Activated T-cell treated with anti-CD3 and anti-CD28 coated beads, Interleukin-2, amount 50 U/mL, for 72 hours (primary cell): Measurements from ENCODE around the gene GPR15LG. TPM values are rescaled to one million over a fixed set of nuclear protein-coding genes. Genes with fewer than 3 reads are reported as not detected.
A peak's percentile ranks its signal among the peaks of the same experiment; 100 is the strongest.
"Not testable (repeated sequence)": the region's sequence is repeated elsewhere in the genome, so short reads cannot be mapped to it uniquely, and the experiment has no call there.

ENCODE experiments used
- ATAC-seq, 2 donors: fragments of 150-1000 bp; cut with Tn5 transposase; replicated peaks in 1 of 2; 2 replicates each; pipeline ENCODE4 v1.10.0; 2021; ENCODE audit warnings: moderate library complexity in 2 of 2, mild to moderate bottlenecking in 1 of 2
- DNase-seq, 2 donors: peaks; one replicate each; pipeline ENCODE4 v3.0.0; 2021 to 2022; ENCODE audit warnings: mixed read lengths in 1 of 2
- H3K27ac Mint-ChIP-seq: one replicate; pipeline ENCODE4 v1.8.0; 2022; ENCODE audit warnings: mild to moderate bottlenecking, moderate library complexity, mixed read lengths
- H3K27me3 Mint-ChIP-seq: one replicate; pipeline ENCODE4 v1.8.0; 2022; ENCODE audit warnings: low read depth, mixed read lengths
- H3K36me3 Mint-ChIP-seq, 2 donors: one replicate each; pipeline ENCODE4 v1.8.0; 2022; ENCODE audit warnings: mixed read lengths in 2 of 2, mild to moderate bottlenecking in 1 of 2; ENCODE audit not compliant: insufficient read depth in 2 of 2
- H3K4me1 Mint-ChIP-seq: one replicate; pipeline ENCODE4 v1.8.0; 2022; ENCODE audit warnings: low read depth, mixed read lengths
- H3K4me3 Mint-ChIP-seq, 2 donors: one replicate each; pipeline ENCODE4 v1.8.0; 2022; ENCODE audit warnings: mild to moderate bottlenecking in 2 of 2, mixed read lengths in 2 of 2, moderate library complexity in 2 of 2
- H3K9me3 Mint-ChIP-seq, 2 donors: one replicate each; pipeline ENCODE4 v1.8.0; 2022; ENCODE audit warnings: mixed read lengths in 2 of 2
- total RNA-seq, 2 donors: library from RNA; stranded (reverse); gene quantifications; one replicate each; pipeline ENCODE4 v1.2.3, GENCODE V29; 2022

The GPR15LG gene
- total RNA-seq, 2 donors from 2014 or later = not detected

GRCh38 chr10:84171700-84172466, 1.7 kb upstream of the GPR15LG start:
- H3K4me3 Mint-ChIP-seq, H3K9me3 Mint-ChIP-seq, H3K36me3 Mint-ChIP-seq, DNase-seq, H3K27ac Mint-ChIP-seq, ATAC-seq, H3K27me3 Mint-ChIP-seq: not testable (repeated sequence)
- H3K4me1 Mint-ChIP-seq = peaks cover 11% of the 10 kb centered on the region

- ATAC-seq (no peak), DNase-seq (no peak)
- Mint-ChIP-seq H3K9me3 (no peaks in the 10 kb centered on the region), H3K27me3 (no peaks in the 10 kb centered on the region), H3K36me3 (no peaks in the 10 kb centered on the region), H3K4me1 (peaks cover 12% of the 10 kb centered on the region), H3K4me3 (no peak overlapping the region), H3K27ac (no peak overlapping the region)
These were observed 889 bp upstream of the GPR15LG start for GRCh38 chr10:84172467-84173356.

GRCh38 chr10:84175436-84175835, 1.8 kb downstream of the GPR15LG start:
- Mint-ChIP-seq H3K27ac (no peak overlapping the region), H3K9me3 (no peaks in the 10 kb centered on the region), H3K27me3 (no peaks in the 10 kb centered on the region), H3K36me3 (no peaks in the 10 kb centered on the region), H3K4me1 (peaks cover 12% of the 10 kb centered on the region), H3K4me3 (no peak overlapping the region)
- DNase-seq (no peak), ATAC-seq (no peak)

- Mint-ChIP-seq H3K27ac (no peak overlapping the region), H3K4me1 (peaks cover 12% of the 10 kb centered on the region), H3K9me3 (no peaks in the 10 kb centered on the region), H3K27me3 (no peaks in the 10 kb centered on the region), H3K4me3 (no peak overlapping the region), H3K36me3 (no peaks in the 10 kb centered on the region)
- ATAC-seq (no peak), DNase-seq (no peak)
These were observed 2.8 kb downstream of the GPR15LG start for GRCh38 chr10:84176351-84176750.

- ATAC-seq (peak in 1 of 2 donors; percentile 3), DNase-seq (no peak)
- Mint-ChIP-seq H3K4me3 (no peak overlapping the region), H3K9me3 (no peaks in the 10 kb centered on the region), H3K36me3 (no peaks in the 10 kb centered on the region), H3K27ac (no peak overlapping the region), H3K4me1 (peaks cover 12% of the 10 kb centered on the region), H3K27me3 (no peaks in the 10 kb centered on the region)
These were observed 3.4 kb downstream of the GPR15LG start for GRCh38 chr10:84176836-84177474.

GRCh38 chr10:84177541-84178141, 4.0 kb downstream of the GPR15LG start:
- Mint-ChIP-seq H3K27me3 (no peaks in the 10 kb centered on the region), H3K27ac (no peak overlapping the region), H3K9me3 (no peaks in the 10 kb centered on the region), H3K36me3 (no peaks in the 10 kb centered on the region), H3K4me3 (no peak overlapping the region), H3K4me1 (peaks cover 12% of the 10 kb centered on the region)
- ATAC-seq (peak; percentile 58 to 77), DNase-seq (peak; percentile 23 to 30)

GRCh38 chr10:84178160-84178609, 4.6 kb downstream of the GPR15LG start:
- H3K27me3 Mint-ChIP-seq = no peaks in the 10 kb centered on the region
- H3K4me3 Mint-ChIP-seq = no peak overlapping the region
- peaks cover 7% of the 10 kb centered on the region for H3K4me1 Mint-ChIP-seq
- DNase-seq (no peak), ATAC-seq (no peak)
- H3K9me3 Mint-ChIP-seq = no peaks in the 10 kb centered on the region
- H3K27ac Mint-ChIP-seq = no peak overlapping the region
- no peaks in the 10 kb centered on the region for H3K36me3 Mint-ChIP-seq

- Mint-ChIP-seq H3K27ac (no peak overlapping the region), H3K36me3 (no peaks in the 10 kb centered on the region), H3K4me1 (peaks cover 6% of the 10 kb centered on the region), H3K27me3 (no peaks in the 10 kb centered on the region), H3K4me3 (no peak overlapping the region), H3K9me3 (no peaks in the 10 kb centered on the region)
- peak; percentile 64 to 65 for ATAC-seq
- DNase-seq = no peak
These were observed 5.6 kb downstream of the GPR15LG start for GRCh38 chr10:84179059-84179710.

- not testable (repeated sequence) for ATAC-seq, H3K9me3 Mint-ChIP-seq, H3K36me3 Mint-ChIP-seq, H3K4me3 Mint-ChIP-seq, DNase-seq, H3K27ac Mint-ChIP-seq, H3K27me3 Mint-ChIP-seq, H3K4me1 Mint-ChIP-seq
These were observed 6.8 kb downstream of the GPR15LG start for GRCh38 chr10:84180386-84180785.

- DNase-seq = no peak
- ATAC-seq = no peak
- no peaks in the 10 kb centered on the region for H3K27me3 Mint-ChIP-seq
- H3K4me3 Mint-ChIP-seq = no peak overlapping the region
- no peaks in the 10 kb centered on the region for H3K36me3 Mint-ChIP-seq
- no peaks in the 10 kb centered on the region for H3K9me3 Mint-ChIP-seq
- H3K27ac Mint-ChIP-seq = no peak overlapping the region
- peaks cover 3% of the 10 kb centered on the region for H3K4me1 Mint-ChIP-seq
These were observed 8.0 kb downstream of the GPR15LG start for GRCh38 chr10:84181631-84182030.

- H3K27ac Mint-ChIP-seq = no peak overlapping the region
- H3K36me3 Mint-ChIP-seq = no peaks in the 10 kb centered on the region
- ATAC-seq = no peak
- H3K9me3 Mint-ChIP-seq = no peaks in the 10 kb centered on the region
- no peak overlapping the region for H3K4me3 Mint-ChIP-seq
- no peaks in the 10 kb centered on the region for H3K4me1 Mint-ChIP-seq
- no peak for DNase-seq
- H3K27me3 Mint-ChIP-seq = no peaks in the 10 kb centered on the region
These were observed 10.9 kb downstream of the GPR15LG start for GRCh38 chr10:84184517-84184916.

- Mint-ChIP-seq H3K4me3 (no peak overlapping the region), H3K4me1 (no peaks in the 10 kb centered on the region), H3K27me3 (no peaks in the 10 kb centered on the region), H3K36me3 (no peaks in the 10 kb centered on the region), H3K27ac (no peak overlapping the region), H3K9me3 (no peaks in the 10 kb centered on the region)
- peak in 1 of 2 donors; percentile 4 for ATAC-seq
- no peak for DNase-seq
These were observed 12.1 kb downstream of the GPR15LG start for GRCh38 chr10:84185526-84186175.
